ENCODE data around the gene DYNC1H1.

Gene DYNC1H1

DNA sequence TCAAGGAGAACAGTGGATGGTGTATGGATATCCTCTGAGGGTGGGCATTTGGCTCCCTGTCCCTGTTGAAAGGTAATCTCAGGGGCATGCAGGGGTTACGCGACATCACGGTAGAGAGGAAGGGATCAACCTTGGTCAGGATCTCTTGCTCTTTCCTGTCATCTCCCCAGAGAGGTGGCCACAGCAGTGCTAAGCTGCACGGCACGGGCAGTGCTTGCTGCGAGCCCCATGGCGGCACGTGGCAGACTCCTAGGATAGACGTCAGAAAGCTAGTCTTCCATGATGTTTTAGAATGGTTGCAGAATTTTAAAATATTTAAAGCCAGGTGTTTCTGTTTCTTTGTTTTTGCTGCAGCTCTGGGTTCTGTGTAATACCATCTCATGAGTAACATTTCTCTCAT lies 41.0 kb downstream of the DYNC1H1 start:
- DNase-seq, result no peak

DNA sequence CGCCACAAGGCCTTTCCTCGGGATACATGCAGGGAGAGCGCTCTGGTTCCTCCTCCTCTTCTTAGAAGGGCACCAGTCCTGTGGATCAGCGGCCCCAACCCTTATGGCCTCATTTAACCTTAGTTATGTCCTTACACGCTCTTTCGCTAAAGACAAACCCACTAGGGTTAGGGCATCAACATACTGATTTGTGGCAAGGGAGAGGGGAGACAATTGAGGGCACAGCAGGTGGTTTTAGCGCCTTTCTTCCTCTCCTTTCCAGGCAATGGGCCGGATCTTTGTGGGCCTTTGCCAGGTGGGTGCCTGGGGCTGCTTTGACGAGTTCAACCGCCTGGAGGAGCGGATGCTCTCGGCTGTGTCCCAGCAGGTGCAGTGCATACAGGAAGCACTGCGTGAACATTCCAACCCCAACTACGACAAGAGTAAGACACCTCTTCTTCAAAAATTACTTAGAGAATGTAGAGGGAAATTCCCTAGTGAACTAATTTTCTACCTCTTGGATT lies 43.6 kb downstream of the DYNC1H1 start:
- DNase-seq, result no peak

DNA sequence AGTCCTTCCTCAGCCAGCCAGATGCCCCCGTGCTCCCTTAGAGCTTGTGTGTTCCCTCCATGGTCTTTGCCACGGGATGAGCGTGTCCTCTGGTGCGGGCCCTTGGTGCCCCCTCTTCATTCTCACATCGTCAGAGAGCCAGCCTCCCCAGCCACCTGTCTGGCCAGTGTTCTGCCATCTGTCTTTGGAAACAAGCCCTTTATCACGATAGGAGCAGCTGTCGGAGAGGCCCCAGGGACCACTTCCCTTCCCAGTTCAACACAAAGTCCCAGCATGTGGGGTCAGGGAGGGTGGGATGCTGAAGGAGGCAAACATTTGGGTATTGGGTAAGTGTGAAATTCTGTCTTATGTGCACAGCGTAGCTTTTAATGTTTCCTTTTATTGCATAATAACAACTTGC lies 44.5 kb downstream of the DYNC1H1 start:
- DNase-seq, result no peak

DNA sequence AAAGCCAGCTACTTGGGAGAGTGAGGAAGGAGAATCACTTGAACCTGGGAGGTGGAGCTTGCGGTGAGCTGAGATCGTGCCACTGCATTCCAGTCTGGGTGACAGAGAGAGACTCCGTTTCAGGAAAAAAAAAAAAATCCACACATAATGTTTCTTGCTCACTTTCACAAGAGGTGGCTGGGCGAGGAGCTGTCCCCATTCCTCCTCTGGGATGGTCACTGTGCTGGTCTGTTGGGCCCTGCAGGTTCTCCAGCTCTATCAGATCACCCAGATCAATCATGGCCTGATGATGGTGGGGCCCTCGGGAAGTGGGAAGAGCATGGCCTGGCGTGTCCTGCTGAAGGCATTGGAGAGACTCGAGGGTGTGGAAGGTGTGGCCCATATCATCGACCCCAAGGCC lies 47.3 kb downstream of the DYNC1H1 start:
- DNase-seq, result no peak

DNA sequence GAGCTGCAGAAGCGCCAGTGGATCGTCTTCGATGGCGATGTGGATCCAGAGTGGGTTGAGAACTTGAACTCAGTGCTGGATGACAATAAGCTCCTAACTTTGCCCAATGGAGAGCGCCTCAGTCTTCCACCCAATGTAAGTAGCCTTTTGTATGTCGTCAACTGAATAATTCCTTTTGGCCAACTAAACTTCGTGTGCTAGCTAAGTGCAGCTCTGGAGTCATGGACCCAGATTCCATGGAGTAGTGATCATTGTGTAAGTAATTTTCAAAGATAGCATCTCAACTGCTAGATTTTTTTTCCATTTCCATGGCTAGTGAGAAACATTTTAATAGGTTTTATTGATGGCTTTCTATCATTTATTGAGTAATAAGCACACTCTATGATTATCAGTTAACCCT lies 48.0 kb downstream of the DYNC1H1 start:
- DNase-seq, result no peak

DNA sequence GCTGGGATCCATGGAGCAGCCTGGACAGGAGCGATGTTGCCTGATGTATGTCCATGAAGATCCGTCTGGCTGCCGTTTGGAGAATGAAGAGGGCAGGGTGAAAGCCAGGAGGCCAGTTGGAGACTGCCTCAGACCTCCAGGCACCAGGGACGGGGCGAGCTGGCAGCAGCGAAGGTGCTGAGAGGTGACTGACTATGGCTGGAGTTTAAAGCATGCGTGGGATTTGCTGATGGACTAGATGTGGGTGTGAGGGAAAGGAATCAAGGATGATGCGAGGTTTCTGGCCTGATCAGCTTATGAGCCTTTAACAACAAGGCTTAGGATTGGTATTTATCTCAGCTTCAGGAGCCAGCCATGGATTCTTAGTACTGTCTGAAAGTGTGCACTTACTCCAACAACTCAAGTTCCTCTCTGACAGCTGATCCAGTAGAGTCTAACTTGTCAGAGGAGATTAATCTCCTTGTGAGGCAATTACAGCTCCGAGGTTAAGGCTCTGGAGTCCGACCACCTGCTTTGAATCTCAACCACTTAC lies 49.4 kb downstream of the DYNC1H1 start:
- no peak for DNase-seq

DNA sequence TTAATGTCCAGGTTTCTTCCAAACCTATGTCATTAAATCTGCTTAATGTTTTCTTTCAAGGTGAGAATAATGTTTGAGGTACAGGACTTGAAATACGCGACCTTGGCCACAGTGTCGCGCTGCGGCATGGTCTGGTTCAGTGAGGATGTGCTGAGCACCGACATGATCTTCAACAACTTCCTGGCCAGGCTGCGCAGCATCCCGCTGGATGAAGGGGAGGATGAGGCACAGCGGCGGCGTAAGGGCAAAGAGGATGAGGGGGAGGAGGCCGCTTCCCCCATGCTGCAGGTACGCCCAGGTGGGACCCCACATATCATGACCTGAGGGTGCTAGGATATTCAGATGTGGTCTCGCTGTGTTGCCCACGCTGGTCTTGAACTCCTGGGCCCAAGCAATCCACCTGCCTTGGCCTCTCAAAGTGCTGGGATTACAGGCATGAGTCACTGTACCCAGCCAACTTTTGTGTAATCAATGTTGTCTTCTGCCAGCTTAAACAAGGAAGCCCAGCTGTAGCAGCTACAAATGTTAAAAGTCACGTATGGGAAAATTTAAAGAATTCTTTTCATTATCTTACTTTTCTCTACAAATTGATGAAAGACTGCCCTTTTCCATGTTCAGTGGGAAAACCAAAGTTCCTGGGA lies 50.8 kb downstream of the DYNC1H1 start:
- no peak for DNase-seq

DNA sequence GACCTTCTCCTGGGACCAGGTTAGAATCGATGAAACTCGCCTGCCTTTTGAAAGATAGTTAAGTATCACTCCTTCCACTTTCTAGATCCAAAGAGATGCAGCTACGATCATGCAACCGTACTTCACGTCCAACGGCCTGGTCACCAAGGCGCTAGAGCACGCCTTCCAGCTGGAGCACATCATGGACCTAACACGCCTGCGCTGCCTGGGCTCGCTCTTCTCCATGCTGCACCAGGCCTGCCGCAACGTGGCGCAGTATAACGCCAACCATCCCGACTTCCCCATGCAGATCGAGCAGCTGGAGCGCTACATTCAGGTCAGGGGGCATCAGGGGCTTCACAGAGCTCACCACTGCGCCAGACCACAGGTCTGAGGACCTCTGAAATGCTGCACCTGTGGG lies 51.4 kb downstream of the DYNC1H1 start:
- DNase-seq, result no peak

DNA sequence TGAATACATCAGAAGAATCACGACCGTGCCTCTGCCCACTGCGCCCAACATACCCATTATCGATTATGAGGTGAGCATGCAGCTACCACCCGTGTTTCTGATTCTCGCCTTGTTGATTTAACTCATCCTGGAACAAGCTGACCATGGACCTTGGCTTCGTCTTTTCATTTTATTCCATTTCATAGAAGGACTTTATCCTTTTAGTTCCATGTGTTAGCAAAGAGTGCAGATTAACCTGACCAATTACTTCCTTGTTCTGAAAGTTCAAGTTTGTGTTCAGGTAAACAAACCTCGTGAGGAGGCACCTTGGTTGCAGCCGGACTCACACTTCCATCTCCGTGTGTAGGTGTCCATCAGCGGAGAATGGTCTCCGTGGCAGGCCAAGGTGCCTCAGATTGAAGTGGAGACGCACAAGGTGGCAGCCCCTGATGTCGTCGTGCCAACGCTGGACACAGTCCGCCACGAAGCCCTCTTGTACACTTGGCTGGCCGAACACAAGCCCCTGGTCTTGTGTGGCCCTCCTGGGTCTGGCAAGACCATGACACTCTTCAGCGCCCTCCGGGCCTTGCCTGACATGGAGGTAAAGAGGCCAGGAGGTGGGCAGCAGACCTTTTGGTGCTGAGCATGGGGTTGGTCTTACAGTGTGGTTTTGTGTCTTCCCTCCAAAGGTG lies 52.2 kb downstream of the DYNC1H1 start:
- DNase-seq, result no peak

DNA sequence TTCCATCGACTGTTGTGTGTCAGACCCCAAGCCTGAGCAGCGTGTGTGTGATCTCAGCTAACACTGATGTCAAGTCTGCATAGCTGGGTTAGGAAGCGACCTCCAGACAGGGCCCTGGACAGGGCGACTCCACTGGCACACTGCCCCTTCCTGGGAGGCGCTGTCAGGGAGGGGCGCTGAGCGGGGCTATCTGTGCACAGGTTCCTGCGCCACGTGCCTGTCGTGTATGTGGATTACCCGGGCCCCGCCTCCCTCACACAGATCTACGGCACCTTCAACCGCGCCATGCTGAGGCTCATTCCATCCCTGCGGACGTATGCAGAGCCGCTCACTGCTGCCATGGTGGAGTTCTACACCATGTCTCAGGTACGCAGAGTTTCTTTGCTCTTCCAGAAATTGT lies 53.9 kb downstream of the DYNC1H1 start:
- DNase-seq, result no peak

DNA sequence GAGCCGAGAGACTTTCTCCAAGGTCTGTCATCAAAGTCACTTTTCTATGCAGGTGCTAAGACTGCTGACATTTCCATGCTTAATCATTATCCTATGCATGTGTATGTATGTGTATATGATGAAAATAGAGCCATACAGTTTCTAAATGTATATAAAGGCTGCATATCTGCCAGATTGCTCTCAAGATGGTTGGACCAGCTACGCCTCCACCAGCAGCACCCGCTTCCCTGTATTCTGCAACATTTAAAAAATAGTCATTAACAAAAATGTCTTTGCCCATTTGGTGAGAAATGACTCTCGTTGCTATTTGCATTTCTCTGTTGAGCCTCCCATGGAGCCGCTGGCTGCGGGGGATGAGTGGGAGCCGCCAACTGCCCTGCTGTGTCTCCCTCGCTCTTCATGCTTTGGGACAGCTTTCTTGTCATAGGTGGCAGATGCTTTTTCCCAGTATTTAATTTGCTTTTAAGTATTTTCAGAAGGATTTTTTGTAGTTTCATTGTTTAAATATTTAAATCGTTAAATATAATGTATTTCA lies 54.7 kb downstream of the DYNC1H1 start:
- no peak for DNase-seq

DNA sequence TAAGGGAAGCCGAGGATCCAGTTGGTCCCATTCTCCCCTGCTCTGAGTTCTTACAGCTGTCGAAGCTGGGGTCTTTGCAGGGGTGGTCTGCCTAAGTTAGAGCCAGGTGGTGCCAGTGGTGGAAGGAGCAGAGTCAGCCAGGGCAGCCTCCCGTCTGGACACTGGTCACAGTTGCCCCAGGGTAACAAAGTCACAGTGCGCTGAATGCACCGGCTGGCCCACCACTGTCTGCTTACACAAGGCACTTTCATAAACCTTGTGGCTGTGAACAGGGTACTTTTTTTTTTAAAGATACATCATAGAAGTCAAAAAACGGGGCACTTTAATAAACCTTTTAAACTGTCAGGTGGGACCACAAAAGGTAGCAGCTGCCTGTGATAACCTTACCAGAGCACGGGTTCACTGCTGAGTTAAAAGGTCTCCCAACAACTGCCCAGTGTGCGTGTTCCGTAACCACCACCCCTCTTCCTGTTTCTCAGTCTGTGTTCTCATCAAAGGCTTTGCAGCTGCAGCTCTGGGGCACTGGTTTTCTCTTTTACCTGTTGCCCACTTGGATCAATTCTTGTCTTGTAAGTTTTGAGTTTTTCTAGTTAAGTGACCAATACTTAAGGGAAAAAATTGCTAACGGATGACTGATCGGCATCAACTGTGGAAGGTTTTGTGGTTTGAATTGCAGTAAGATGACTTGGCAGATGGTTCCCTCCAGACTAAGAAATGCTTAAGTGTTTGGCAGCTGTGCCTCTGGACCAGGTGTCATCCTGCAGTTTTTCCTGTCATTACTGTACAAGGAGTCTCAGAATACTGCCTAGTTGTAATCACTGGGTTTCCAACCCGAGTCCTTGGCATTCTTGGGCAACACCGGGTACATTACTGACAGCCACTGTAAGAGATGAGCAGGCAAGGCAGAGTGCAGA lies 55.9 kb downstream of the DYNC1H1 start:
- DNase-seq, result no peak

DNA sequence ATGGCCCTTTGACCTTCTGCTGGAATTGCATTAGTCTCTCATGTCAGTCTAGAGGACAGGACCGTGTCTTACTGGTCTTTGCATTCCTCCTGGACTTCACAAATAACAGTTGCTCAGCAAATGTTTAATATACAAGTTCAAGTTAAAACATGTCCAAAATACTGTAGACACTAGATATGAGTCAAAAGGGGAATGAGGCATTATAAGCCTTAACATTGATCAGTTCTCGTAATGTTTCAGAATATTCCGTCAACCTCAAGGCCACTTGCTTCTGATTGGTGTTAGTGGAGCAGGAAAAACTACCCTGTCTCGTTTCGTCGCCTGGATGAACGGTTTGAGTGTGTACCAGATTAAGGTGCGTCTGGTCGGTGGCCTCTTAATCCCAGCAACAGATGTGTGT lies 62.6 kb downstream of the DYNC1H1 start:
- no peak for DNase-seq

DNA sequence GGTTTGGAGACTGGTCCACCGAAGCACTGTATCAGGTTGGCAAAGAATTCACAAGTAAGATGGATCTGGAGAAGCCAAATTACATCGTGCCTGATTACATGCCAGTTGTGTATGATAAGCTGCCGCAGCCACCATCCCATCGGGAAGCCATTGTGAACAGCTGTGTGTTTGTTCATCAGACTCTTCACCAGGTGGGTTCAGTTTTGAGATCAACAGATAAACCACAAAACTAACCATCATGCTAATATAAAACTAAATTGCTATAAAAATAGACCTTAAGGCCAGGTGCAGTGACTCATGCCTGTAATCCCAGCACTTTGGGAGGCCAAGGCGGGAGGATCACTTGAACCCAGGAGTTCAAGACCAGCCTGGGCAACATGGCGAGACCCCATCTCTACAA lies 63.6 kb downstream of the DYNC1H1 start:
- no peak for DNase-seq

DNA sequence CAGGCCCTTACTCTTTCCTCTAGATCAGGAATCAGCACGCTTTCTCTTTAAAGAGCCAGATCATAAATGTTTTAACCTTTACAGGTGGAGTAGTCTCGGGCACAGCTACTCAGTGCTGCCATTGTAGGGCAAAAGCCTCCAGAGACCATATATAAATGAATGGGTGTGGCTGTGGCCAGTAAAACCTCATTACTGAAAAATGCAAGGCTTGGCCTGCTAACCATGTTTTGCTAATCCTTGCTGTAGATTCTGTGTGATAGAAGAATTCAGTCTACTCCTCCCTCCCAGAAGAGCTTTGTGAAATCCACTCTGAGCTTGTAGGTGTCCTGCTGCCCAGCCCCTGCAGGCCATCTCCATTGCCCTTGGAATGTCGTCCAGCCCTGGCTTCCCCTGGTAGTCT lies 64.4 kb downstream of the DYNC1H1 start:
- no peak for DNase-seq

DNA sequence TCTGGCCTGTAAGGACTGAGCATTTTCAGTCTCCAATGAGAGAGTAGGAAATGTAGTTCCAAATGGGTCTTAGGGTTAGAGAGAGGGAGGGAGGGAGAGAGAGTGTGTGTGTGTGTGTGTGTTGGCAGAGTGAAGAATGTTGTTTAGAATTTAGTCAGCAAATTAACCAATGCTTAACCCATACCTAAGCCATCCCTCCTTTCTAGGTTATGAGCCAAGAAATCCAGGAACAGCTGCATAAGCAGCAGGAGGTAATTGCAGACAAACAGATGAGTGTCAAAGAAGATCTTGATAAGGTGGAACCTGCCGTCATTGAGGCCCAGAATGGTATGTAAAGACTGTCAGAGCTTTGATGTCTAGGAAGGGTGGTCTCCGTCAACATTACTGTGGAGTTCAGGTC lies 65.6 kb downstream of the DYNC1H1 start:
- no peak for DNase-seq

DNA sequence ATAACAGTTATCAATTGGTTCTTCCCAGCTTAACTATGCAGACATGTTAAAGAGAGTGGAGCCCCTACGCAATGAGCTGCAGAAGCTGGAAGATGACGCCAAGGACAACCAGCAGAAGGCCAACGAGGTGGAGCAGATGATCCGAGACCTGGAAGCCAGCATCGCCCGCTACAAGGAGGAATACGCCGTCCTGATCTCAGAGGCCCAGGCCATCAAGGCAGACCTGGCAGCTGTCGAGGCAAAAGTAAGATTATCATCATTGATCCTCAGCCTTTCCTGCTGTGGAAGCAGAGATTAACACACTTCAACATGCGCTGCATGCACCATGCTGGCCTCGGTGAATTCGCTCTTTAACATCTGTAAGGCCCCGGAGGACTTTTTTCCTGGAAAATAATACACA lies 68.9 kb downstream of the DYNC1H1 start:
- DNase-seq, result no peak

DNA sequence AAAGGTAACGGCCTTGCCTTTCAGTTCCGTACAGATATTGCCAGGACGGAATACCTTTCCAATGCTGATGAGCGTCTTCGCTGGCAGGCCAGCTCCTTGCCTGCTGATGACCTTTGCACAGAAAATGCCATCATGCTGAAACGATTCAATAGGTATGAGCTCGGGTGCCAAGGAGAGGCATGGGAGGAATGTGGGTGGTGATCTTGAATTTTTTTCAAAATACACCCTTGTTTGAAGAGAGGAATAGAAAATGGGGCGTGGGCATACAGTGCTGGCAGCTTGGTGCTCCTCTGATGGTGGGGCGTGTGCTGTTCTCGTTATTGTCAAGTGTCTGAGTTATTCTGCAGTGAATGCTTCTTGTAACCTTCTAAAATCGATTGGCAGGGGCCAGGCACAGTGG lies 69.9 kb downstream of the DYNC1H1 start:
- no peak for DNase-seq

DNA sequence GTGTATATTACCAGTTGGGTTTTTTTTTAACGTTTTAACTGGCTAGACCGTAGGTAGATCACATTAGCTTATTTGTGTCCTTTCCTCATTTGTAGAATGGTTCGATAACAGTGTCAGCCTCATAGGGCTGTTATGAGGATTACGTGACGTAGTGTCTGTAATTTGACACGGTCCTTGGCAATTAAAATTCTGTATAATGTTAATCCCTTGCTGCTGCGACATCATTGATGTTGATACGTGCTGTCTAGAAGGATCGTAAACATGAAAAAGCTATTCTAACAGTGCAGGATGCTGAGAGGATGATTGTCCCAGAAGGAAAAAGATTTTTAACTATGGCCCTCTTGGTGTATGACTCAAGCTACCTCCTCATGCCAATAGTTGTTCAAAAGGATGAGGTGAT lies 71.5 kb downstream of the DYNC1H1 start:
- no peak for DNase-seq

DNA sequence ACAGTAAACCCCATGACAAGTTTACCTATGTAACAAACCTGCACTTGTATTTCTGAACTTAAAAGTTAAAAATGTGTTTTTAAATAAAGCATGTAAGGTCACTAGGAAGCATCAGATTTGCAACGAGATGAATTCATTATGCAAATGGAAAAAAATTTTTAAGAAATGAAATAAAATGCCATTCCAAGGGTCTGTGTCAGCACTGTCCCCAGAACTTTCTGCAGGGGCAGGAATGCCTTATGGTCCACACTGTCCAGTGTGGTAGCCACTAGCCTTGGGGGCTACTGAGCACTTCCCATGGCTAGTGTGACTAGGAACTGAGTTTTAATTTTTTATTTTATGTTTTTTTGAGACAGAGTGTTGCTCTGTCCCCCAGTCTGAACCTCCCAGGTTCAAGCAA lies 73.3 kb downstream of the DYNC1H1 start:
- DNase-seq, result no peak

DNA sequence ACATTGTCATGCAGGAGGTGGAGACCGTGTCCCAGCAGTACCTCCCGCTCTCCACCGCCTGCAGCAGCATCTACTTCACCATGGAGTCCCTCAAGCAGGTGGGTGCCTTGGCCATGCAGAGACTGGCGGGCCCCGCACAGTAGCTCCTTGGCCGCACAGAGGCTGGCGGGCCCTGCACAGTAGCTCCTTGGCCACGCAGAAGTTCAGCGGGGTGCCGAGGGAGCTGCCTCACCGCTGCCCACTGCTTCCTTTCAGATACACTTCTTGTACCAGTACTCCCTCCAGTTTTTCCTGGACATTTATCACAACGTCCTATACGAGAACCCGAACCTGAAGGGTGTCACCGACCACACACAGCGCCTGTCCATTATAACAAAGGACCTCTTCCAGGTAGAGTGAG lies 74.8 kb downstream of the DYNC1H1 start:
- no peak for DNase-seq

DNA sequence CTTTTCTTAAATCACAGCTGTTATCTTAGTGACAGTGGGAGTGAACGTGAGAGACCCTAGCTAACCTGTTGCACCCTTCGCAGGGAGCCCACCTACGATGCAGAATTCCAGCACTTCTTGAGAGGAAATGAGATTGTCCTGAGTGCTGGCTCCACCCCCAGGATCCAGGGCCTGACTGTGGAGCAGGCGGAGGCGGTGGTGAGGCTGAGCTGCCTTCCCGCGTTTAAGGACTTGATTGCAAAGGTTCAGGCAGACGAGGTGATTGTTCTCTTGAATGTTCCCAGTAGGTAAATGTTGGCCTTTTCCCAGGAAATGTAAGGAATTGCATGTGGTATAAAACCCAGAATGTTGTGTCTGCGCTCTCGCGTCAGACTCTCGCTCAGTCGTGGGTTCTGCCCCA lies 75.8 kb downstream of the DYNC1H1 start:
- DNase-seq, result no peak

DNA sequence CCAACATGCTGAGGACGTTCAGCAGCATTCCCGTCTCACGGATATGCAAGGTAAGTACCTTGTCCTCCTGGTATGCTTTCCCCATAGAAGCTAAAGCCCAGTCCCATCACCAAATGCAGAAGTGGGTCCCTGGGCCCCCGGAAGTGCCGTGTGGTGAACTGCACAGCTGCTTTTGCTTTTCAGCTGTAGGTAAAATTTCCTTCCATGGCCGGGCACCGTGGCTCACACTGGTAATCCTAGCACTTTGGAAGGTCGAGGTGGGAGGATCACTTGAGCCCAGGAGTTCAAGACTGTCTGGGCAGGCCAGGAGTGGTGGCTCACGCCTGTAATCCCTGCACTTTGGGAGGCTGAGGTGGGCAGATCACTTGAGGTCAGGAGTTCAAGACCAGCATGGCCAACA lies 78.3 kb downstream of the DYNC1H1 start:
- no peak for DNase-seq

Measured in DMS79 treated with DMSO at 0.1 percent for 48 hours (cell line).